Measurements from ENCODE around the gene TSPAN9. TPM values are rescaled to one million over a fixed set of nuclear protein-coding genes. Genes with fewer than 3 reads are reported as not detected.

The TSPAN9 gene
- polyA plus RNA-seq, 1 donor (not counting 4 experiments of a cell fraction or from before 2014, with no cell fraction given), result 27.5 TPM

DNA sequence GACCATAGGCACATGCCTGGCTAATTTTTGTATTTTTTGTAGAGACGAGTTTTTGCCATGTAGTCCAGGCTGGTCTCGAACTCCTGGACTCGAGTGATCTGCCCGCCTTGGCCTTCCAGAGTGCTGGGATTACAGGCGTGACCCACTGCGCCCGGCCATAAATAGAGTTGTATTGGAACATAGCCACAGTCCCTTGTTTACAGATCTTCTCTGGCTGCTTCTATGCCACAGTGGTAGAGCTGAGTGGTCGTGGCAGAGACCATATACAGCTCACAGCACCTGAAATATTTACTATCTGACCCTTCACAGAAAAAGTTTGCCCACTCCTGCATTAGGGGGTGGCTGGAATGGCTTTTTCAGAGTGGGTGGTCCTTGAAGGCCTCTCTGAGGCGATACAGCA, 28.0 kb upstream of the TSPAN9 start:
- dilution Hi-C loops (cut with MboI; ENCODE audit: extremely low pct_ligation_motif_present, low sequenced_read_pairs), result no loop called here
- Histone ChIP-seq H3K27ac (ENCODE audit: control insufficient read depth, insufficient read depth, low read length) (no peak overlapping the region), H3K4me2 (ENCODE audit: control insufficient read depth, extremely low read depth, insufficient read depth, low read depth, low read length) (no peak overlapping the region), H3K79me2 (ENCODE audit: control insufficient read depth, insufficient read depth, low read length) (no peaks in the 10 kb centered on the region), H3K4me1 (ENCODE audit: control insufficient read depth, extremely low read depth, insufficient read depth, low read length) (peaks cover 10% of the 10 kb centered on the region), H3K9ac (ENCODE audit: control insufficient read depth, extremely low read depth, insufficient read depth, low read length) (no peak overlapping the region), H2AFZ (ENCODE audit: control insufficient read depth, low read length) (no peak overlapping the region), H3K27me3 (ENCODE audit: control insufficient read depth, extremely low read depth, insufficient read depth, low read length) (peaks cover 5% of the 10 kb centered on the region), H4K20me1 (ENCODE audit: control insufficient read depth, extremely low read depth, insufficient read depth, low read length) (no peaks in the 10 kb centered on the region), H3K9me1 (ENCODE audit: control insufficient read depth, extremely low read depth, insufficient read depth, low read length) (no peaks in the 10 kb centered on the region), H3K4me3 (ENCODE audit: control insufficient read depth in 2 of 3, extremely low read depth in 1 of 3, insufficient read depth in 2 of 3, low read depth in 1 of 3, low read length in 3 of 3) (no peak overlapping the region), H3K9me3 (ENCODE audit: control insufficient read depth, low read depth, low read length) (no peaks in the 10 kb centered on the region), H3K36me3 (ENCODE audit: control insufficient read depth in 2 of 2, extremely low read depth in 1 of 2, insufficient read depth in 2 of 2, low read length in 2 of 2) (no peaks in the 10 kb centered on the region)
- no peak for TF ChIP-seq EZH2 (IDR thresholded peaks at IDR 0.05; ENCODE audit: low read length)
- DNase-seq (ENCODE audit: low read depth, low spot score), result no peak
- FAIRE-seq, result no peak

DNA sequence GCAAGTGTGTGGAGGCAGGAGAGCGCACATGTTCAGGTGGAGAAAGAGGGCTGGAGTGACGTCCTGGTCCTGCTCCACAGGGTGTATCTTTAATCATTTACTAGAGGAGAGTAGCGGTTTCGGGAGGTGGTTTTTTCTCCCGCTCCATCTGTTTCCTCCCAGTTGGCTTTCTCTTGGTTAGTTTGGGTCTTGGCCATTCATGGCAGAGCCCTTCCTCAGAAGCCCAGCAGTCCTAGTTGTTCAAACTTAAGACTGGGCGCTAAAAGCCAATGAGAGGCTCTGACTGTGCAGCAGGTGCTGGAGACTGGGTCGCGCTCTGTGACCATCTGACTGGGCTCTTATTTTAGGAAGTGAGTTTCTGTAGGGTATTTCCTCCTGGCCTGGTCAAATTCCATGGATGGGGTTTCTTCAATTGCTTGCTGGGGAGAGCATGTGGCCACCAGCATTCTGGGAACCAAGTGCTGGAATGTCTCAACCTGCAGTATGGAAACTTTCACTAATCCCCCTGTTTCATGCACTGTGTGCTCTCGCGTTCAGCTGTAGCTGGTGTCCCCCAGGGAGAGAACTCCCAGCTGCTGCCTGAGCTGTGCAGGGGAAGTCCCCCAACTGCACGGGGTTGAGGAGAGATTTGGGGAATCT, 27.4 kb upstream of the TSPAN9 start:
- DNase-seq (ENCODE audit: low read depth, low spot score) (no peak), FAIRE-seq (no peak)
- H3K4me2 ChIP-seq (ENCODE audit: control insufficient read depth, extremely low read depth, insufficient read depth, low read depth, low read length), result no peak overlapping the region
- no peaks in the 10 kb centered on the region for H3K79me2 ChIP-seq (ENCODE audit: control insufficient read depth, insufficient read depth, low read length)
- TF ChIP-seq EZH2 (IDR thresholded peaks at IDR 0.05; ENCODE audit: low read length), result no peak
- TF ChIP-seq, protein P1, sequence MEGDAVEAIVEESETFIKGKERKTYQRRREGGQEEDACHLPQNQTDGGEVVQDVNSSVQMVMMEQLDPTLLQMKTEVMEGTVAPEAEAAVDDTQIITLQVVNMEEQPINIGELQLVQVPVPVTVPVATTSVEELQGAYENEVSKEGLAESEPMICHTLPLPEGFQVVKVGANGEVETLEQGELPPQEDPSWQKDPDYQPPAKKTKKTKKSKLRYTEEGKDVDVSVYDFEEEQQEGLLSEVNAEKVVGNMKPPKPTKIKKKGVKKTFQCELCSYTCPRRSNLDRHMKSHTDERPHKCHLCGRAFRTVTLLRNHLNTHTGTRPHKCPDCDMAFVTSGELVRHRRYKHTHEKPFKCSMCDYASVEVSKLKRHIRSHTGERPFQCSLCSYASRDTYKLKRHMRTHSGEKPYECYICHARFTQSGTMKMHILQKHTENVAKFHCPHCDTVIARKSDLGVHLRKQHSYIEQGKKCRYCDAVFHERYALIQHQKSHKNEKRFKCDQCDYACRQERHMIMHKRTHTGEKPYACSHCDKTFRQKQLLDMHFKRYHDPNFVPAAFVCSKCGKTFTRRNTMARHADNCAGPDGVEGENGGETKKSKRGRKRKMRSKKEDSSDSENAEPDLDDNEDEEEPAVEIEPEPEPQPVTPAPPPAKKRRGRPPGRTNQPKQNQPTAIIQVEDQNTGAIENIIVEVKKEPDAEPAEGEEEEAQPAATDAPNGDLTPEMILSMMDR (optimal IDR thresholded peaks at IDR 0.05 in 1 of 3, IDR thresholded peaks at IDR 0.05 in 1 of 3, conservative IDR thresholded peaks at IDR 0.05 in 1 of 3; ENCODE audit: extremely low read depth in 1 of 3, insufficient read depth in 2 of 3, low read length in 3 of 3), result no peak
- H4K20me1 ChIP-seq (ENCODE audit: control insufficient read depth, extremely low read depth, insufficient read depth, low read length), result no peaks in the 10 kb centered on the region
- H3K27ac ChIP-seq (ENCODE audit: control insufficient read depth, insufficient read depth, low read length), result no peak overlapping the region
- no peak overlapping the region for H3K9ac ChIP-seq (ENCODE audit: control insufficient read depth, extremely low read depth, insufficient read depth, low read length)
- peaks cover 5% of the 10 kb centered on the region for H3K27me3 ChIP-seq (ENCODE audit: control insufficient read depth, extremely low read depth, insufficient read depth, low read length)
- H3K9me3 ChIP-seq (ENCODE audit: control insufficient read depth, low read depth, low read length), result no peaks in the 10 kb centered on the region
- H2AFZ ChIP-seq (ENCODE audit: control insufficient read depth, low read length), result no peak overlapping the region
- no peak overlapping the region for H3K4me3 ChIP-seq (ENCODE audit: control insufficient read depth in 2 of 3, extremely low read depth in 1 of 3, insufficient read depth in 2 of 3, low read depth in 1 of 3, low read length in 3 of 3)
- H3K36me3 ChIP-seq (ENCODE audit: control insufficient read depth in 2 of 2, extremely low read depth in 1 of 2, insufficient read depth in 2 of 2, low read length in 2 of 2), result no peaks in the 10 kb centered on the region
- H3K4me1 ChIP-seq (ENCODE audit: control insufficient read depth, extremely low read depth, insufficient read depth, low read length), result peaks cover 10% of the 10 kb centered on the region
- dilution Hi-C loops (cut with MboI; ENCODE audit: extremely low pct_ligation_motif_present, low sequenced_read_pairs), result no loop called here
- H3K9me1 ChIP-seq (ENCODE audit: control insufficient read depth, extremely low read depth, insufficient read depth, low read length), result no peaks in the 10 kb centered on the region

GRCh38 chr12:3054374-3054773, 22.8 kb upstream of the TSPAN9 start:
- no peak overlapping the region for H3K4me3 ChIP-seq (ENCODE audit: control insufficient read depth in 2 of 3, extremely low read depth in 1 of 3, insufficient read depth in 2 of 3, low read depth in 1 of 3, low read length in 3 of 3)
- no peaks in the 10 kb centered on the region for H4K20me1 ChIP-seq (ENCODE audit: control insufficient read depth, extremely low read depth, insufficient read depth, low read length)
- no peaks in the 10 kb centered on the region for H3K79me2 ChIP-seq (ENCODE audit: control insufficient read depth, insufficient read depth, low read length)
- DNase-seq (ENCODE audit: low read depth, low spot score) (no peak), FAIRE-seq (no peak)
- H2AFZ ChIP-seq (ENCODE audit: control insufficient read depth, low read length), result no peak overlapping the region
- H3K4me1 ChIP-seq (ENCODE audit: control insufficient read depth, extremely low read depth, insufficient read depth, low read length), result no peaks in the 10 kb centered on the region
- dilution Hi-C loops (cut with MboI; ENCODE audit: extremely low pct_ligation_motif_present, low sequenced_read_pairs), result no loop called here
- no peak overlapping the region for H3K4me2 ChIP-seq (ENCODE audit: control insufficient read depth, extremely low read depth, insufficient read depth, low read depth, low read length)
- H3K9ac ChIP-seq (ENCODE audit: control insufficient read depth, extremely low read depth, insufficient read depth, low read length), result no peak overlapping the region
- no peak overlapping the region for H3K27ac ChIP-seq (ENCODE audit: control insufficient read depth, insufficient read depth, low read length)
- H3K9me1 ChIP-seq (ENCODE audit: control insufficient read depth, extremely low read depth, insufficient read depth, low read length), result no peaks in the 10 kb centered on the region
- H3K9me3 ChIP-seq (ENCODE audit: control insufficient read depth, low read depth, low read length), result no peaks in the 10 kb centered on the region
- no peaks in the 10 kb centered on the region for H3K36me3 ChIP-seq (ENCODE audit: control insufficient read depth in 2 of 2, extremely low read depth in 1 of 2, insufficient read depth in 2 of 2, low read length in 2 of 2)
- peaks cover 13% of the 10 kb centered on the region for H3K27me3 ChIP-seq (ENCODE audit: control insufficient read depth, extremely low read depth, insufficient read depth, low read length)
- TF ChIP-seq EZH2 (IDR thresholded peaks at IDR 0.05; ENCODE audit: low read length), result no peak
- TF ChIP-seq, protein P1 (optimal IDR thresholded peaks at IDR 0.05 in 1 of 3, IDR thresholded peaks at IDR 0.05 in 1 of 3, conservative IDR thresholded peaks at IDR 0.05 in 1 of 3; ENCODE audit: extremely low read depth in 1 of 3, insufficient read depth in 2 of 3, low read length in 3 of 3), result no peak
